H1 (cell line): ENCODE measurements around the gene ABHD18. TPM values are rescaled to one million over a fixed set of nuclear protein-coding genes. Genes with fewer than 3 reads are reported as not detected.

ENCODE experiments used
- CTCF ChIA-PET: fragments of 300-600 bp; sonication (Branson Sonifier 250); formaldehyde crosslinking; loops from one replicate; lab custom pipeline; 2021; ENCODE audit not compliant: partially characterized antibody; lab: Charles Lee
- POLR2A ChIA-PET: fragments of 300-600 bp; sonication (Branson Sonifier 250); formaldehyde crosslinking; loops from one replicate; lab custom pipeline; 2021; ENCODE audit warnings: inconsistent platforms; ENCODE audit not compliant: partially characterized antibody; lab: Charles Lee
- DNase-seq, 2 experiments: peaks; one replicate each; pipeline versions ENCODE4 v3.0.0 to v3.0.0-alpha.2; 2010 to 2022; ENCODE audit warnings: low spot score in 2 of 2, low read depth in 1 of 2, mixed read lengths in 1 of 2
- FAIRE-seq: peaks from 2 replicates; lab custom pipeline; 2011; peaks lifted over from hg19 to GRCh38; lab: Jason Lieb, UNC
- H2AFZ ChIP-seq: 2 replicates; pipeline ENCODE4 v1.8.1; 2012; ENCODE audit warnings: low read length, inconsistent platforms
- H2AK5ac ChIP-seq: 2 replicates; pipeline ENCODE4 v1.6.1; 2013; ENCODE audit warnings: low read depth, low read length
- H2BK120ac ChIP-seq: replicated peaks from 2 replicates; pipeline ENCODE3; 2013; ENCODE audit warnings: low read depth, low read length, inconsistent platforms
- H2BK12ac ChIP-seq: 2 replicates; pipeline ENCODE4 v1.6.1; 2013; ENCODE audit warnings: low read depth, low read length
- H2BK15ac ChIP-seq: 2 replicates; pipeline ENCODE4 v1.6.1; 2013; ENCODE audit warnings: low read length
- H2BK20ac ChIP-seq: 2 replicates; pipeline ENCODE4 v1.6.1; 2013; ENCODE audit warnings: low read length
- H2BK5ac ChIP-seq: 2 replicates; pipeline ENCODE4 v1.6.1; 2013; ENCODE audit warnings: low read depth, low read length
- H3K14ac ChIP-seq: 2 replicates; pipeline ENCODE4 v1.6.1; 2013; ENCODE audit warnings: inconsistent platforms; ENCODE audit not compliant: insufficient read length
- H3K18ac ChIP-seq: 2 replicates; pipeline ENCODE4 v1.6.1; 2013; ENCODE audit warnings: low read length; ENCODE audit errors: extremely low read depth
- H3K23ac ChIP-seq: 2 replicates; pipeline ENCODE4 v1.6.1; 2013; ENCODE audit warnings: inconsistent platforms; ENCODE audit not compliant: insufficient read length
- H3K23me2 ChIP-seq: 2 replicates; pipeline ENCODE4 v1.6.1; 2013; ENCODE audit warnings: low read depth, low read length
- H3K27ac ChIP-seq: 2 replicates; pipeline ENCODE4 v1.6.1; 2011; ENCODE audit warnings: low read depth, low read length, inconsistent platforms
- H3K27me3 ChIP-seq, 4 experiments: replicated peaks in 1 of 4; 1 replicate in 1 of 4; 2 replicates in 3 of 4; pipeline versions ENCODE4 v1.6.1 to v1.8.1; 2011 to 2013; ENCODE audit warnings: low read length in 3 of 4, mild to moderate bottlenecking in 3 of 4, inconsistent platforms in 2 of 4, mixed read lengths in 2 of 4, moderate library complexity in 1 of 4; ENCODE audit not compliant: control insufficient read depth in 3 of 4, insufficient read depth in 3 of 4; ENCODE audit errors: extremely low read depth in 1 of 4
- H3K36me3 ChIP-seq, 4 experiments: 2 replicates each; pipeline versions ENCODE4 v1.6.1 to v1.8.1; 2011 to 2013; ENCODE audit warnings: mild to moderate bottlenecking in 4 of 4, low read length in 3 of 4, moderate library complexity in 2 of 4, control low read depth in 1 of 4, inconsistent platforms in 1 of 4; ENCODE audit not compliant: insufficient read depth in 4 of 4, control insufficient read depth in 2 of 4
- H3K4ac ChIP-seq: replicated peaks from 2 replicates; pipeline ENCODE3; 2013; ENCODE audit warnings: low read length, low read depth, mixed read lengths, inconsistent platforms; ENCODE audit not compliant: insufficient read length
- H3K4me1 ChIP-seq, 4 experiments: replicated peaks in 1 of 4; 1 replicate in 1 of 4; 2 replicates in 3 of 4; pipeline versions ENCODE4 v1.6.1 to v1.8.1; 2011 to 2013; ENCODE audit warnings: low read length in 3 of 4, inconsistent platforms in 2 of 4, mixed read lengths in 1 of 4; ENCODE audit not compliant: insufficient read depth in 4 of 4, control insufficient read depth in 3 of 4
- H3K4me2 ChIP-seq, 2 experiments: 2 replicates each; pipeline versions ENCODE4 v1.6.1 to v1.8.1; 2011 to 2013; ENCODE audit warnings: low read depth in 2 of 2, low read length in 2 of 2, control low read depth in 1 of 2, inconsistent platforms in 1 of 2, mild to moderate bottlenecking in 1 of 2; ENCODE audit not compliant: insufficient read depth in 1 of 2
- H3K4me3 ChIP-seq, 4 experiments: fragments of 200-600, 300-600 bp in 1 of 4; sonication (generic), shearing (Covaris generic), sonication (Bioruptor Twin) in 1 of 4; 2 replicates each; pipeline versions ENCODE4 v1.5.1 to v1.8.1; 2011 to 2016; ENCODE audit warnings: low read length in 4 of 4, low read depth in 3 of 4, control low read depth in 2 of 4, inconsistent platforms in 2 of 4, mild to moderate bottlenecking in 2 of 4, mixed read lengths in 1 of 4, moderate library complexity in 1 of 4; ENCODE audit not compliant: insufficient read depth in 2 of 4; ENCODE audit errors: extremely low read depth in 1 of 4
- H3K56ac ChIP-seq: replicated peaks from 2 replicates; pipeline ENCODE3; 2013; ENCODE audit warnings: low read depth, mild to moderate bottlenecking, mixed read lengths, low read length, inconsistent platforms; ENCODE audit not compliant: insufficient read length
- H3K79me1 ChIP-seq: 2 replicates; pipeline ENCODE4 v1.6.1; 2013; ENCODE audit warnings: low read depth, low read length, control low read depth
- H3K79me2 ChIP-seq, 2 experiments: 2 replicates each; pipeline versions ENCODE4 v1.6.1 to v1.8.1; 2012 to 2013; ENCODE audit warnings: low read length in 2 of 2, mild to moderate bottlenecking in 2 of 2, inconsistent platforms in 1 of 2; ENCODE audit not compliant: insufficient read depth in 2 of 2, control insufficient read depth in 1 of 2
- H3K9ac ChIP-seq, 4 experiments: replicated peaks in 1 of 4; 1 replicate in 1 of 4; 2 replicates in 3 of 4; pipeline versions ENCODE4 v1.6.1 to v1.8.1; 2011 to 2013; ENCODE audit warnings: low read depth in 3 of 4, low read length in 3 of 4, control low read depth in 2 of 4, mild to moderate bottlenecking in 2 of 4, moderate library complexity in 2 of 4, inconsistent platforms in 1 of 4; ENCODE audit errors: extremely low read depth in 1 of 4
- H3K9me3 ChIP-seq, 2 experiments: 2 replicates each; pipeline versions ENCODE4 v1.6.1 to v1.8.1; 2012 to 2013; ENCODE audit warnings: mild to moderate bottlenecking in 2 of 2, moderate library complexity in 2 of 2, control low read depth in 1 of 2, inconsistent platforms in 1 of 2, low read depth in 1 of 2, low read length in 1 of 2, mixed read lengths in 1 of 2; ENCODE audit not compliant: insufficient read depth in 2 of 2
- H4K20me1 ChIP-seq, 2 experiments: replicated peaks in 1 of 2; 2 replicates each; pipeline versions ENCODE3 to v1.8.1; 2011 to 2013; ENCODE audit warnings: inconsistent platforms in 2 of 2, low read length in 2 of 2, mild to moderate bottlenecking in 1 of 2; ENCODE audit not compliant: insufficient read depth in 2 of 2, control insufficient read depth in 1 of 2
- H4K5ac ChIP-seq: 2 replicates; pipeline ENCODE4 v1.6.1; 2013; ENCODE audit warnings: low read length, low read depth, mixed read lengths, inconsistent platforms; ENCODE audit not compliant: insufficient read length
- H4K8ac ChIP-seq: 2 replicates; pipeline ENCODE4 v1.8.0; 2013; ENCODE audit warnings: mild to moderate bottlenecking, moderate library complexity, low read length, inconsistent platforms; ENCODE audit not compliant: insufficient read depth; ENCODE audit errors: extremely low read depth
- H4K91ac ChIP-seq: replicated peaks from 2 replicates; pipeline ENCODE3; 2013; ENCODE audit warnings: low read length, mixed read lengths, inconsistent platforms; ENCODE audit not compliant: insufficient read length
- CBX8 ChIP-seq: fragments of 300-800, 300-1000 bp; sonication (generic); IDR thresholded peaks from 2 replicates; pipeline ENCODE4 v1.7.1; 2016; ENCODE audit warnings: low read depth, low read length, borderline replicate concordance
- CHD2 ChIP-seq: IDR thresholded peaks from 2 replicates; pipeline ENCODE4 v1.6.1; 2012; ENCODE audit warnings: low read length, improper control_type of control experiment
- KDM4A ChIP-seq: IDR thresholded peaks from one replicate; pipeline ENCODE4 v1.7.1; 2012; ENCODE audit warnings: low read depth, mild to moderate bottlenecking, moderate library complexity, low read length, inconsistent platforms; ENCODE audit not compliant: severe bottlenecking
- MAFK ChIP-seq: IDR thresholded peaks from 2 replicates; pipeline ENCODE4 v1.6.1; 2012; ENCODE audit warnings: low read depth, mild to moderate bottlenecking, improper control_type of control experiment, low read length
- MAX ChIP-seq: IDR thresholded peaks from 2 replicates; pipeline ENCODE4 v1.6.1; 2012; ENCODE audit warnings: inconsistent platforms
- POLR2A ChIP-seq, 2 experiments: IDR thresholded peaks; 1 replicate in 1 of 2; 2 replicates in 1 of 2; pipeline ENCODE4 v1.6.1; 2011; ENCODE audit warnings: low read depth in 2 of 2, low read length in 2 of 2, mild to moderate bottlenecking in 2 of 2; ENCODE audit errors: control extremely low read depth in 1 of 2
- USF2 ChIP-seq: IDR thresholded peaks from 2 replicates; pipeline ENCODE4 v1.6.1; 2011; ENCODE audit warnings: low read length, improper control_type of control experiment
- ZNF274 ChIP-seq: IDR thresholded peaks from 2 replicates; pipeline ENCODE4 v1.7.0; 2012; ENCODE audit warnings: low read length, borderline replicate concordance; ENCODE audit errors: extremely low read depth
- WGBS, 2 experiments: shearing (Covaris generic) in 1 of 2; methylation state at CpG; one replicate each; pipeline versions ENCODE4 v1.1.6 to v1.1.7; 2013 to 2015; ENCODE audit warnings: low lambda C conversion rate in 2 of 2, mixed read lengths in 2 of 2, inconsistent platforms in 1 of 2, low coverage in 1 of 2, missing lambda C conversion rate in 1 of 2; ENCODE audit not compliant: insufficient replicate concordance in 2 of 2, insufficient coverage in 1 of 2, insufficient read length in 1 of 2; ENCODE audit errors: extremely low coverage in 1 of 2, missing lambda C conversion rate in 1 of 2; 5-methylcytosine and 5-hydroxymethylcytosine counted together
- polyA plus RNA-seq, 7 experiments: library from polyadenylated mRNA; depleted of rRNA in 3 of 7; stranded (reverse) in 5 of 7; unstranded in 2 of 7; fragments of >200 nt in 5 of 7; fragments of 200-250 nt in 2 of 7; gene quantifications; 1 replicate in 5 of 7; 2 replicates in 1 of 7; 4 replicates in 1 of 7; pipeline versions ENCODE4 v1.2.1 to v1.2.3, GENCODE V29; 2011 to 2013; ENCODE audit warnings: missing spikeins in 2 of 7, mixed read lengths in 2 of 7
- total RNA-seq: library from RNA; stranded (reverse); fragmentation: NEBNext Ultra II Directional; extraction: Animal tissue kit (Norgen Biotek cat#: 25700); gene quantifications from 2 replicates; pipeline ENCODE4 v1.2.1, GENCODE V29; 2021

ABHD18 gene
- total and polyA plus RNA-seq, 2 of the 8 experiments (the other 6 are each of a cell fraction or from before 2014, with no cell fraction given) = 2.7 to 17.0 TPM

- 90% methylated on average over 4 of the region's 4 CpGs; no CpG with 5 or more reads in 1 of the 2 experiments for WGBS, 2 experiments
- peaks cover 0 to 19% of the 10 kb centered on the region in 2 experiments; a peak in 2 of 4 replicates for H3K79me2 ChIP-seq
Measured at GRCh38 chr4:128076464-128076863, 111.3 kb downstream of the ABHD18 start.

More at GRCh38 chr4:128076464-128076863, 111.3 kb downstream of the ABHD18 start:
- no peak overlapping the region for H2BK15ac ChIP-seq
- H4K8ac ChIP-seq = peak overlapping the region; percentile 25; the same call in 1 of the 2 replicates
- H3K23ac ChIP-seq = no peak overlapping the region
- CTCF ChIA-PET = interaction anchor here (0.6 to 1.6 kb wide), 4 partner anchors 12 to 378 kb away, joined by 3 to 6 read pairs (median 4); no protein-coding TSS in a partner anchor
- no peaks in the 10 kb centered on the region for H3K4me1 ChIP-seq
- H3K9me3 ChIP-seq = no peaks in the 10 kb centered on the region
- no peak overlapping the region for H4K5ac ChIP-seq
- H3K27ac ChIP-seq = no peak overlapping the region
- H3K56ac ChIP-seq = no peak overlapping the region
- no peak overlapping the region for H2BK5ac ChIP-seq
- H3K23me2 ChIP-seq = no peaks in the 10 kb centered on the region
- H3K14ac ChIP-seq = no peak overlapping the region
- no peak overlapping the region for H2BK12ac ChIP-seq
- DNase-seq (no peak), FAIRE-seq (no peak)
- H3K4me3 ChIP-seq = no peak overlapping the region
- no peaks in the 10 kb centered on the region for H3K27me3 ChIP-seq
- no peak overlapping the region for H3K9ac ChIP-seq
- no peaks in the 10 kb centered on the region for H4K20me1 ChIP-seq
- H3K79me1 ChIP-seq = no peaks in the 10 kb centered on the region; the same call in 1 of the 2 replicates
- H2BK20ac ChIP-seq = no peak overlapping the region
- H2BK120ac ChIP-seq = no peak overlapping the region
- H2AK5ac ChIP-seq = no peak overlapping the region
- H3K4ac ChIP-seq = no peak overlapping the region
- peaks cover 2 to 29% (median 17%) of the 10 kb centered on the region in 4 experiments; a peak in 6 of 8 replicates for H3K36me3 ChIP-seq
- H2AFZ ChIP-seq = no peak overlapping the region
- H3K4me2 ChIP-seq = no peak overlapping the region
- POLR2A ChIA-PET = no interaction called here
- no peak overlapping the region for H3K18ac ChIP-seq
- H4K91ac ChIP-seq = no peak overlapping the region
- TF ChIP-seq ZNF274 (no peak), CBX8 (no peak), KDM4A (no peak), POLR2A (IDR thresholded peaks at IDR 0.05; ENCODE audit: control extremely low read depth in 1 of 2, low read depth in 2 of 2, low read length in 2 of 2) (no peak), MAX (no peak), MAFK (peak; percentile 90), USF2 (no peak), CHD2 (no peak)
